Activated CD8-positive, alpha-beta T cell treated with anti-CD3 and anti-CD28 coated beads for 36 hours (primary cell): ENCODE data around the gene ANKMY1. TPM values are rescaled to one million over a fixed set of nuclear protein-coding genes. Genes with fewer than 3 reads are reported as not detected.

ENCODE experiments used
- ATAC-seq: fragments of 200-7000 bp; cut with Tn5 transposase; one replicate; pipeline ENCODE4 v1.10.0; 2021; ENCODE audit warnings: mild to moderate bottlenecking, moderate library complexity
- CTCF ChIA-PET: fragments of 350-600 bp; sonication (Branson Sonifier 250); formaldehyde crosslinking; loops from one replicate; lab custom pipeline; 2021; ENCODE audit warnings: antibody characterized with exemption; lab: Charles Lee
- POLR2A ChIA-PET: fragments of 350-600 bp; sonication (Branson Sonifier 250); formaldehyde crosslinking; loops from one replicate; lab custom pipeline; 2021; ENCODE audit warnings: antibody characterized with exemption; lab: Charles Lee
- DNase-seq: peaks from one replicate; pipeline ENCODE4 v3.0.0-alpha.2; 2020
- H3K27ac Mint-ChIP-seq: one replicate; pipeline ENCODE4 v1.8.0; 2021; ENCODE audit warnings: mild to moderate bottlenecking, mixed read lengths
- H3K27me3 Mint-ChIP-seq: one replicate; pipeline ENCODE4 v1.8.0; 2021; ENCODE audit warnings: mixed read lengths
- H3K36me3 Mint-ChIP-seq: one replicate; pipeline ENCODE4 v1.8.0; 2021; ENCODE audit warnings: low read depth, mixed read lengths
- H3K4me1 Mint-ChIP-seq: one replicate; pipeline ENCODE4 v1.8.0; 2021; ENCODE audit warnings: low read depth, mixed read lengths
- H3K4me3 Mint-ChIP-seq: one replicate; pipeline ENCODE4 v1.8.0; 2021; ENCODE audit warnings: mild to moderate bottlenecking, moderate library complexity, mixed read lengths
- H3K9me3 Mint-ChIP-seq: one replicate; pipeline ENCODE4 v1.8.0; 2021; ENCODE audit warnings: mixed read lengths
- CTCF ChIP-seq: fragments of 200-600 bp; IDR thresholded peaks from one replicate; pipeline ENCODE4 v1.8.0; 2022; ENCODE audit warnings: antibody characterized with exemption, mild to moderate bottlenecking
- intact Hi-C: fragments of 100-400 bp; cut with micrococcal nuclease; formaldehyde crosslinking; loops from one replicate; pipeline ENCODE4 v1.10.0; 2022
- total RNA-seq, 2 experiments: library from RNA; stranded (reverse); gene quantifications; one replicate each; pipeline ENCODE4 v1.2.3, GENCODE V29; 2021

Gene ANKMY1
- total RNA-seq, 2 experiments from 2014 or later: 14.5 to 18.6 TPM

DNA sequence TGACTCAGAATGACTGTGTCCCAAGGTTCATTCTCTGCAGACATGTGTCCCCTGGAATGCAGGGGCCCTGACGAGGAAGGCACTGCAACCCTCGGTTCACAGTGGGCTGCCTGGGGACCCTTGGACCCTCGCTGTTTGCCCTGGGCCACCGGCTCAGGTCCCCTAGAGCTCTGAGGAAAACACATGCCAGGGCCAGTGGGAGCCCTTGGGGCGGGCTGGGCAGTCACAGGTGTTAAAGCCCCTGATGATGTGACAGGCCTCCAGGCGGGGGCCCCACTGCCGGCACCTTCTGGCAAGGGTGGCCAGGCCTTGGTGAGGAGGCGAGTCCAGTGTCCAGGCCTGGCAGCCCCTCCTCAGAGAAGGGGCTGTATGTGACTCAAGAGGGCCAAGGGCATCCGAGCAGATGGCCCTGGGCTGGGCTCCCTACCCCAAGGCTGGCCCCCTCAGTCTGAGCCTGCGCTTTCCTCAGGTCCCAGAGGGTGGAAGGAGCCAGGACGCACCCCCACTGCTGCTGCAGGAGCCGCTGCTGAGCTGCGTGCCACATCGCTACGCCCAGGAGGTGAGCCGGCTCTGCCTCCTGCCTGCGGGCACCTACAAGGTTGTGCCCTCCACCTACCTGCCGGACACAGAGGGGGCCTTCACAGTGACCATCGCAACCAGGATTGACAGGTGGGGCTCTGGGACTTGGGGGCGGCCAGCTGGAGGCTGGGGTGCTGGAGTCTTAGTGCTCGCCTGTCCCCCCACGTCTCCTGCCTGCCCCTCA, 39.8 kb upstream of the ANKMY1 start:
- no peaks in the 10 kb centered on the region for H3K9me3 Mint-ChIP-seq
- intact Hi-C loops: no loop called here
- H3K4me3 Mint-ChIP-seq: no peak overlapping the region
- ChIA-PET CTCF (interaction anchor here (1.0 kb wide), 1 partner anchor 32 kb away, joined by 3 read pairs; no protein-coding TSS in a partner anchor), POLR2A (no interaction called here)
- H3K27ac Mint-ChIP-seq: no peak overlapping the region
- H3K4me1 Mint-ChIP-seq: no peaks in the 10 kb centered on the region
- no peaks in the 10 kb centered on the region for H3K36me3 Mint-ChIP-seq
- H3K27me3 Mint-ChIP-seq: no peaks in the 10 kb centered on the region
- ATAC-seq (no peak), DNase-seq (no peak)
- no peak for TF ChIP-seq CTCF

- POLR2A ChIA-PET: no interaction called here
- H3K36me3 Mint-ChIP-seq: no peaks in the 10 kb centered on the region
- no peak overlapping the region for H3K27ac Mint-ChIP-seq
- intact Hi-C loops: no loop called here
- H3K27me3 Mint-ChIP-seq: no peaks in the 10 kb centered on the region
- no peak for DNase-seq
- no peaks in the 10 kb centered on the region for H3K4me1 Mint-ChIP-seq
- CTCF ChIA-PET: interaction anchor here (1.0 kb wide), 1 partner anchor 31 kb away, joined by 3 read pairs; no protein-coding TSS in a partner anchor
- no peak for ATAC-seq
- H3K9me3 Mint-ChIP-seq: no peaks in the 10 kb centered on the region
- H3K4me3 Mint-ChIP-seq: no peak overlapping the region
- no peak for TF ChIP-seq CTCF
These were observed 39.2 kb upstream of the ANKMY1 start for GRCh38 chr2:240597054-240597418.

DNA sequence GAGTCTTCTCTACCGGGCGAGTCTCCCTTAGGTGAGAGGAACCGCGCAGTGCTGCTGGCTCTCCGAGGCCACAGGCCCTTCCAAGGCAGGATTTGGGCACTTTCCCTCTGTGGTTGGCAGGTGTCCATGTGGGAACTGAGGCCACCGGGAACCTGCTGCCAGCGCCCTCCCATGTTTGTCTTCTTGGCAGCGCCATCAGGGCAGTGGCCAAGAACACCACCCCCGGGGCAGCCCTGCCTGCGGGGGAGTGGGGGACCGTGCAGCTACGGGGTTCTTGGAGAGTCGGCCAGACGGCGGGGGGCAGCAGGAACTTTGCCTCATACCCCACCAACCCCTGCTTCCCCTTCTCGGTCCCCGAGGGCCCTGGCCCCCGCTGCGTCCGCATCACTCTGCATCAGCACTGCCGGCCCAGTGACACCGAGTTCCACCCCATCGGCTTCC, 38.7 kb upstream of the ANKMY1 start:
- POLR2A ChIA-PET: interaction anchor here (0.8 kb wide), 1 partner anchor 25 kb away, joined by 3 read pairs; no protein-coding TSS in a partner anchor

GRCh38 chr2:240596080-240596460, 38.3 kb upstream of the ANKMY1 start:
- Mint-ChIP-seq H3K4me3 (no peak overlapping the region), H3K27me3 (no peaks in the 10 kb centered on the region), H3K4me1 (no peaks in the 10 kb centered on the region), H3K27ac (no peak overlapping the region), H3K36me3 (peaks cover 1% of the 10 kb centered on the region), H3K9me3 (no peaks in the 10 kb centered on the region)
- intact Hi-C loops: no loop called here
- no peak for TF ChIP-seq CTCF
- no peak for ATAC-seq
- no peak for DNase-seq
- POLR2A ChIA-PET: interaction anchor here (0.8 to 1.0 kb wide), 2 partner anchors 10 to 25 kb away, joined by 3 read pairs; partner anchors contain the start of gene CAPN10
- CTCF ChIA-PET: interaction anchor here (1.0 to 1.5 kb wide), 2 partner anchors 16 to 75 kb away, joined by 3 read pairs; no protein-coding TSS in a partner anchor

More for the DNA sequence above, 38.7 kb upstream of the ANKMY1 start:
- Mint-ChIP-seq H3K27ac (no peak overlapping the region), H3K36me3 (peaks cover 1% of the 10 kb centered on the region), H3K4me1 (no peaks in the 10 kb centered on the region), H3K4me3 (no peak overlapping the region), H3K9me3 (no peaks in the 10 kb centered on the region), H3K27me3 (no peaks in the 10 kb centered on the region)
- intact Hi-C loops: no loop called here
- no peak for TF ChIP-seq CTCF
- DNase-seq (no peak), ATAC-seq (no peak)
- CTCF ChIA-PET: interaction anchor here (1.0 to 1.5 kb wide), 2 partner anchors 17 to 74 kb away, joined by 3 read pairs; no protein-coding TSS in a partner anchor
